Measurements from ENCODE around the gene PRXL2C.

PRXL2C gene

DNA sequence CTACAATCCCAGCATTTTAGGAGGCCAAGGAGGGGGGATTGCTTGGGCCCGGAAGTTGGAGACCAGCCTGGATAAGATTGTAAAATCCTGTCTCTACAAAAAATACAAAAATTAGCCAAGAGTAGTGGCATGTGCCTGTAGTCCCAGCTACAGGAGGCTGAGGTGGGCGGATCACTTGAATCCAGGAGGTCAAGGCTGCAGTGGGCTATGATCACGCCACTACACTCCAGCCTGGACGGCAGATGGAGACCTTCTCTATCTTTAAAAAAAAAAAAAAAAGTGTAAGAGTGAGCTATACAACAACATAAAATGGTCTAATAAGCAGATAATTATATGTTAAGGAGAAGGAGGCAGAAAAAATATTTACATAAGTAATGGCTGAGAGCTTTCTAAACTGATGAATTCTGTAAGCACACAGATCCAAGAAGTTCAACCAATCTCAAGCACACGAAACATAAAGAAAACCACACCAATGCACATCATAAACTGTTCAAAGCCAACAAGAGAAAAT is 58.5 kb downstream of the PRXL2C start:
- ATAC-seq: no peak
- TF ChIP-seq, protein P1, sequence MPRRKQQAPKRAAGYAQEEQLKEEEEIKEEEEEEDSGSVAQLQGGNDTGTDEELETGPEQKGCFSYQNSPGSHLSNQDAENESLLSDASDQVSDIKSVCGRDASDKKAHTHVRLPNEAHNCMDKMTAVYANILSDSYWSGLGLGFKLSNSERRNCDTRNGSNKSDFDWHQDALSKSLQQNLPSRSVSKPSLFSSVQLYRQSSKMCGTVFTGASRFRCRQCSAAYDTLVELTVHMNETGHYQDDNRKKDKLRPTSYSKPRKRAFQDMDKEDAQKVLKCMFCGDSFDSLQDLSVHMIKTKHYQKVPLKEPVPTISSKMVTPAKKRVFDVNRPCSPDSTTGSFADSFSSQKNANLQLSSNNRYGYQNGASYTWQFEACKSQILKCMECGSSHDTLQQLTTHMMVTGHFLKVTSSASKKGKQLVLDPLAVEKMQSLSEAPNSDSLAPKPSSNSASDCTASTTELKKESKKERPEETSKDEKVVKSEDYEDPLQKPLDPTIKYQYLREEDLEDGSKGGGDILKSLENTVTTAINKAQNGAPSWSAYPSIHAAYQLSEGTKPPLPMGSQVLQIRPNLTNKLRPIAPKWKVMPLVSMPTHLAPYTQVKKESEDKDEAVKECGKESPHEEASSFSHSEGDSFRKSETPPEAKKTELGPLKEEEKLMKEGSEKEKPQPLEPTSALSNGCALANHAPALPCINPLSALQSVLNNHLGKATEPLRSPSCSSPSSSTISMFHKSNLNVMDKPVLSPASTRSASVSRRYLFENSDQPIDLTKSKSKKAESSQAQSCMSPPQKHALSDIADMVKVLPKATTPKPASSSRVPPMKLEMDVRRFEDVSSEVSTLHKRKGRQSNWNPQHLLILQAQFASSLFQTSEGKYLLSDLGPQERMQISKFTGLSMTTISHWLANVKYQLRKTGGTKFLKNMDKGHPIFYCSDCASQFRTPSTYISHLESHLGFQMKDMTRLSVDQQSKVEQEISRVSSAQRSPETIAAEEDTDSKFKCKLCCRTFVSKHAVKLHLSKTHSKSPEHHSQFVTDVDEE (CRISPR knock-in tag; IDR thresholded peaks at IDR 0.05): no peak
- TF ChIP-seq, protein P2, sequence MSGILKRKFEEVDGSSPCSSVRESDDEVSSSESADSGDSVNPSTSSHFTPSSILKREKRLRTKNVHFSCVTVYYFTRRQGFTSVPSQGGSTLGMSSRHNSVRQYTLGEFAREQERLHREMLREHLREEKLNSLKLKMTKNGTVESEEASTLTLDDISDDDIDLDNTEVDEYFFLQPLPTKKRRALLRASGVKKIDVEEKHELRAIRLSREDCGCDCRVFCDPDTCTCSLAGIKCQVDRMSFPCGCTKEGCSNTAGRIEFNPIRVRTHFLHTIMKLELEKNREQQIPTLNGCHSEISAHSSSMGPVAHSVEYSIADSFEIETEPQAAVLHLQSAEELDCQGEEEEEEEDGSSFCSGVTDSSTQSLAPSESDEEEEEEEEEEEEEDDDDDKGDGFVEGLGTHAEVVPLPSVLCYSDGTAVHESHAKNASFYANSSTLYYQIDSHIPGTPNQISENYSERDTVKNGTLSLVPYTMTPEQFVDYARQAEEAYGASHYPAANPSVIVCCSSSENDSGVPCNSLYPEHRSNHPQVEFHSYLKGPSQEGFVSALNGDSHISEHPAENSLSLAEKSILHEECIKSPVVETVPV (CRISPR knock-in tag; IDR thresholded peaks at IDR 0.05): no peak
- TF ChIP-seq ESRRG (CRISPR knock-in tag; IDR thresholded peaks at IDR 0.05) (no peak), ZFP3 (CRISPR knock-in tag; IDR thresholded peaks at IDR 0.05) (no peak), BACH2 (CRISPR knock-in tag; IDR thresholded peaks at IDR 0.05; ENCODE audit: borderline replicate concordance) (no peak), SNAI2 (CRISPR knock-in tag; IDR thresholded peaks at IDR 0.05) (no peak), GLIS3 (CRISPR knock-in tag; IDR thresholded peaks at IDR 0.05) (no peak), ZNF70 (CRISPR knock-in tag; IDR thresholded peaks at IDR 0.05) (no peak)
- TF ChIP-seq, protein P3, sequence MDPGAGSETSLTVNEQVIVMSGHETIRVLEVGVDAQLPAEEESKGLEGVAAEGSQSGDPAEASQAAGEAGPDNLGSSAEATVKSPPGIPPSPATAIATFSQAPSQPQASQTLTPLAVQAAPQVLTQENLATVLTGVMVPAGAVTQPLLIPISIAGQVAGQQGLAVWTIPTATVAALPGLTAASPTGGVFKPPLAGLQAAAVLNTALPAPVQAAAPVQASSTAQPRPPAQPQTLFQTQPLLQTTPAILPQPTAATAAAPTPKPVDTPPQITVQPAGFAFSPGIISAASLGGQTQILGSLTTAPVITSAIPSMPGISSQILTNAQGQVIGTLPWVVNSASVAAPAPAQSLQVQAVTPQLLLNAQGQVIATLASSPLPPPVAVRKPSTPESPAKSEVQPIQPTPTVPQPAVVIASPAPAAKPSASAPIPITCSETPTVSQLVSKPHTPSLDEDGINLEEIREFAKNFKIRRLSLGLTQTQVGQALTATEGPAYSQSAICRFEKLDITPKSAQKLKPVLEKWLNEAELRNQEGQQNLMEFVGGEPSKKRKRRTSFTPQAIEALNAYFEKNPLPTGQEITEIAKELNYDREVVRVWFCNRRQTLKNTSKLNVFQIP (CRISPR knock-in tag; IDR thresholded peaks at IDR 0.05; ENCODE audit: borderline replicate concordance, low read depth): no peak
- TF ChIP-seq, protein P4, sequence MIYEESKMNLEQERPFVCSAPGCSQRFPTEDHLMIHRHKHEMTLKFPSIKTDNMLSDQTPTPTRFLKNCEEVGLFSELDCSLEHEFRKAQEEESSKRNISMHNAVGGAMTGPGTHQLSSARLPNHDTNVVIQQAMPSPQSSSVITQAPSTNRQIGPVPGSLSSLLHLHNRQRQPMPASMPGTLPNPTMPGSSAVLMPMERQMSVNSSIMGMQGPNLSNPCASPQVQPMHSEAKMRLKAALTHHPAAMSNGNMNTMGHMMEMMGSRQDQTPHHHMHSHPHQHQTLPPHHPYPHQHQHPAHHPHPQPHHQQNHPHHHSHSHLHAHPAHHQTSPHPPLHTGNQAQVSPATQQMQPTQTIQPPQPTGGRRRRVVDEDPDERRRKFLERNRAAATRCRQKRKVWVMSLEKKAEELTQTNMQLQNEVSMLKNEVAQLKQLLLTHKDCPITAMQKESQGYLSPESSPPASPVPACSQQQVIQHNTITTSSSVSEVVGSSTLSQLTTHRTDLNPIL (CRISPR knock-in tag; IDR thresholded peaks at IDR 0.05; ENCODE audit: low read depth): no peak
